Duodenal mucosa (tissue), 2 donors: ENCODE results near the gene BICD1.
A peak's percentile ranks its signal among the peaks of the same experiment; 100 is the strongest.

Experiments
- H3K27ac ChIP-seq: one replicate; pipeline ENCODE4 v1.7.0; 2013; ENCODE audit warnings: low read depth, low read length
- H3K27me3 ChIP-seq, 2 donors: one replicate each; pipeline ENCODE4 v1.7.0; 2013; ENCODE audit warnings: low read length in 2 of 2, control low read depth in 1 of 2; ENCODE audit not compliant: insufficient read depth in 2 of 2, control insufficient read depth in 1 of 2
- H3K36me3 ChIP-seq, 2 donors: one replicate each; pipeline ENCODE4 v1.7.0; 2013; ENCODE audit warnings: low read length in 2 of 2, control low read depth in 1 of 2; ENCODE audit not compliant: insufficient read depth in 2 of 2, control insufficient read depth in 1 of 2
- H3K4me1 ChIP-seq, 2 donors: one replicate each; pipeline ENCODE4 v1.7.0; 2013; ENCODE audit warnings: low read length in 2 of 2, control low read depth in 1 of 2; ENCODE audit not compliant: insufficient read depth in 2 of 2, control insufficient read depth in 1 of 2
- H3K4me3 ChIP-seq, 2 donors: one replicate each; pipeline ENCODE4 v1.7.0; 2013; ENCODE audit warnings: low read length in 2 of 2, low read depth in 1 of 2
- H3K9ac ChIP-seq, 2 donors: one replicate each; pipeline ENCODE4 v1.7.0; 2013; ENCODE audit warnings: low read length in 2 of 2, low read depth in 1 of 2
- H3K9me3 ChIP-seq, 2 donors: one replicate each; pipeline ENCODE4 v1.7.0; 2013; ENCODE audit warnings: low read length in 2 of 2, control low read depth in 1 of 2; ENCODE audit not compliant: control insufficient read depth in 1 of 2

Gene BICD1

DNA sequence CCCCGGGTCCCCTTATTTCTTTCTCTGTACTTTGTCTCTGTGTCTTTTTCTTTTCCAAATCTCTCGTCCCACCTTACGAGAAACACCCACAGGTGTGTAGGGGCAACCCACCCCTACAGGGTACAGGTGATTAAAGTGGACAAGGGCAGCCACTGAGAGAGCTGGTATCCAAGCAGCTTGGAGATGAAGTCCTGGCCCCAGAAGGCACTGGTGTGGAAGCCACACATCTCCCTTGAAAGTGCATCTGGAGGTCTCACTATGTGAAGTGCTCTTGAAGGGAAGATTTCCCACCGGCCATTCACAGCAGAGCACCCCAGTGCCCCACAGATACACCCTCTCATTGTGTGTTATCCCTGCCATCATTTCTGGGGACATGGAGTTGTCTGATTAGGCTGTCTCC, 6.3 kb upstream of the BICD1 start:
- H3K4me3 ChIP-seq, result no peak overlapping the region
- no peak overlapping the region for H3K9ac ChIP-seq

DNA sequence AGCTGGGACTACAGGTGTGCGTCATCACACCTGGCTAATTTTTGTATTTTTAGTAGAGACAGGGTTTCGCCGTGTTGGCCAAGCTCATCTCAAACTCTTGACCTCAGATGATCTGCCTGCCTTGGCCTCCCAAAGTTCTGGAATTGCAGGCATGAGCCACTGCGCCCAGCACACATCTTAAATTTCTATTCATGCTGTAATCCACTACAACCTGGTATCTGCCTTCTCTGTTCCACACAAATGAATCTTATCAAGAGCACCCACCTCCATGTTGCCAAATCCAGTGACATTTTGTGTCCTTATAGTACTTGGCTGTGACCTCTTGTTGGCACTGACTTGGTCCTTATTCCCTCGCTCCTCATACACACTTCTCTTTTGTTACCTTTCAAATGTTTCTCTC, 5.8 kb upstream of the BICD1 start:
- H3K4me3 ChIP-seq, result no peak overlapping the region
- no peak overlapping the region for H3K27ac ChIP-seq
- peaks cover 0 to 2% of the 10 kb centered on the region in 2 donors for H3K4me1 ChIP-seq
- H3K9ac ChIP-seq, result no peak overlapping the region
- H3K9me3 ChIP-seq, result no peaks in the 10 kb centered on the region
- H3K27me3 ChIP-seq, result no peaks in the 10 kb centered on the region
- no peaks in the 10 kb centered on the region for H3K36me3 ChIP-seq

More for the DNA sequence above, 6.3 kb upstream of the BICD1 start:
- no peaks in the 10 kb centered on the region for H3K4me1 ChIP-seq
- H3K27me3 ChIP-seq, result no peaks in the 10 kb centered on the region
- no peaks in the 10 kb centered on the region for H3K9me3 ChIP-seq
- H3K27ac ChIP-seq, result no peak overlapping the region
- H3K36me3 ChIP-seq, result no peaks in the 10 kb centered on the region

DNA sequence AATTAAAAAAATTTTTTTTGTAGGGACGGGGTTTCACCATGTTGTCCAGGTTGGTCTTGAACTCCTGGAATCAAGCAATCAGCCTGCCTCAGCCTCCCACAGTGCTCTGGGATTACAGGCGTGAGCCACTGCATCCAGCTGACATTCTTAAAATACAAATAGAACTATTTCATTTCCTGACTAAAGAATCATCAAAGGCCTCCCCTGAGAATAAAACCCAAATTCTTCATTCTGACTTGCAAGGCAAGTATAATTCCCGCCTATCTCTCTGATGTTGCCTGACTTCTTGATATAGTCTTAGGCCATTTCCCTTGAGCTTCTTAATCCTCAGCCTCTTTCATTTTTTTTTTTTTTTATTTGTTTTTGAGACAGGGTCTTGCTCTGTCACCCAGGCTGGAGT, 4.4 kb upstream of the BICD1 start:
- no peaks in the 10 kb centered on the region for H3K27me3 ChIP-seq
- no peak overlapping the region for H3K9ac ChIP-seq
- no peak overlapping the region for H3K27ac ChIP-seq
- peaks cover 3 to 5% of the 10 kb centered on the region in 2 donors for H3K4me1 ChIP-seq
- H3K36me3 ChIP-seq, result no peaks in the 10 kb centered on the region
- no peaks in the 10 kb centered on the region for H3K9me3 ChIP-seq
- no peak overlapping the region for H3K4me3 ChIP-seq

DNA sequence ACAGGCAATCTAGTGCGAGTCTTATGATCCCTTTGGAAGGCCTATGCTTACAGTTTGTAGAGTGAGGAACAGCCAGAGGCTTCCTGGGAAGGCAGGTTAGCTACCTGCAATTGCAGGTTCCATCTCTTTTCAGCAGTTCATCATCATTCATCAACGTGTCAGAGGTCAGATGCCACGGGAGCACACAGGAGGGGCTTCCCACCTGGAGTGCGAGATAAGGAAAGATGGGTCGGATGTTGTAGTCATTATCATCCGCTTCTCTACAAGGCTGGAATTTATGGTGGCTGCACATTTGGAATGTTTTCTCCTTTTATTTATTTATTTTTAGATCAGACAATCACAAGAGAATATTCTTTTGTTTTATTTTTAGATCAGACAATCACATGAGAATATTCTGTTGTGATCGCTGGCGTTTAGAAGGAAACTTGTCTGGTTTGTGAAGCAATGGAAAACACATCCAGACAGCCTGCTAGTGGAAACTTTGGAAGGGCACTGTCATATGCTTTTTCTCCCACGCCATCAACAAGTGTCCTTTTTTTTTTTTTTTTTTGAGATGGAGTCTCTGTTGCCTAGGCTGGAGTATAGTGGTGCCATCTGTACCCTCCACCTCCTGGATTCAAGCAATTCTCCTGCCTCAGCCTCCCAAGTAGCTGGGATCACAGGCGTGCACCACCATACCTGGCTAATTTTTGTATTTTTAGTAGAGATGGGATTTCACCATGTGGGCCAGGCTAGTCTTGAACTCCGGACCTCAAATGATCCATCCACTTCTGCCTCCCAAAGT, 1.9 kb upstream of the BICD1 start:
- H3K9me3 ChIP-seq, result no peaks in the 10 kb centered on the region
- no peak overlapping the region for H3K9ac ChIP-seq
- H3K36me3 ChIP-seq, result no peaks in the 10 kb centered on the region
- no peaks in the 10 kb centered on the region for H3K27me3 ChIP-seq
- H3K4me3 ChIP-seq, result no peak overlapping the region
- no peak overlapping the region for H3K27ac ChIP-seq
- peaks cover 20 to 22% of the 10 kb centered on the region in 2 donors for H3K4me1 ChIP-seq

DNA sequence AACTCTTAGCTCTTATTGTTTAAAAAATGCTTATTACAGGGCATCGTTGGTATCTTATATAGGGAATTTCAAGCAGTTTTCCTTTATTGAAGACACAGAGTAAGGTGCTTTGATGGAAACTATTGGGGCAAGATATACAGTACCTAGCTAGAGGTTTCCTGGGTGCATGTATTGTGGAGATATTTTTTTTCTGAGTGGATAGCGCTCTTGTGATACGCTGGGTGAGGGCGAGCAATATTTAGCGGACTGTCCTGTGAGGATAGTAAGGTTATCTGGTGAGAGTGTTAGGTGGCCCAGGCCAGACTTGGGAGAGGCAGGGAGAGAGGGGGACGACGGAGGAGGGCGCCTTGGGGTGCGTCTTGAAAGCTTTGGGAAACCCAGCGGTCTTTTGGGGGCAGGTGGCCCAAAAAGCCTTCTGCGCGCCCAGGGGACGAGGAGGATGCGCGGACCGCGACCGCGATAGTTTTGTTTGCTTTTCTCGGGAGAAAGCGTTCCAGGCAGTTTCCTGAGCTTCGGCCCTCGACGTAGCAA, 596 bp upstream of the BICD1 start:
- Histone ChIP-seq H3K36me3 (no peaks in the 10 kb centered on the region), H3K27ac (peak overlapping the region; percentile 78), H3K9me3 (no peaks in the 10 kb centered on the region), H3K4me1 (peaks cover 20 to 22% of the 10 kb centered on the region in 2 donors), H3K27me3 (no peaks in the 10 kb centered on the region), H3K9ac (peak overlapping the region in 1 of 2 donors; percentile 65), H3K4me3 (peak overlapping the region; percentile 92 to 98)

DNA sequence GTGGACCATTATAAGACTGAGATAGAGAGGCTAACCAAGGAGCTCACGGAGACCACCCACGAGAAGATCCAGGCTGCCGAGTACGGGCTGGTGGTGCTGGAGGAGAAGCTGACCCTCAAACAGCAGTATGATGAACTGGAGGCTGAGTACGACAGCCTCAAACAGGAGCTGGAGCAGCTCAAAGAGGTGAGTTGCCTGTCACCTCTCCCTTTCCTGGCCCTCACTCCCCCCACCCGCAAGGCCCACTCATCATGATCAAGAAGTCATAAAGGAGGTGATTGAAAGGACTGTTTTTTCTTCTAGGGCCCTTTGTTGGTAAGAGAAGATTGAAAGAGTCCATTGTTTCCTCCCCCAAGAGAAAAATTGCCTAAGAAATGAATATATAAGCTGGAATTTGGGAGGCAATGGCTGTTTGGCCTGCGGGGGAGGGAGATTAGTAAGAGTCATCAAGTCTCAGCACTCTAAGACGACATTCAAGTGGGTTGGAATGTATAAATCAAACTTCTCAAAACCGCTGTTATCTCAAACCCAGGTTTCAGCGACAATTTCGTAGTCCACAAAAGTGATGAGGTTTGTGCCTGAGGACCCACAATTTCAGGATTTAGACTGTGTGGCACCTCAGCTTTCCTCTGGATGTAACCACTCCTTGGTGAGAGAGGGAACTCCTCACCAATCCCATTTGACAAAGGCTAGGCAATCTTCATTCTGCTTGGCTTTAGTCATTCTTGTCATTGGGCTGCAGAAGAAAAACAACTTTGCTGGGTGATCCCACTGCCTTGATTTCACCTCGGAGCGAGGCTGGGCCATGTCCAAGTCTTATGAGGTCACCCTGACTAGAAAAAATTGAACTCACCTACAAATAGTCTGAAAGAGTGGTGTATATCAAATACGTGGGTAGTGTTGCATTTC, 966 bp downstream of the BICD1 start:
- Histone ChIP-seq H3K4me3 (peak overlapping the region; percentile 92 to 98), H3K9ac (peak overlapping the region; percentile 83 to 84), H3K27me3 (no peaks in the 10 kb centered on the region), H3K27ac (peak overlapping the region; percentile 78), H3K9me3 (no peaks in the 10 kb centered on the region), H3K36me3 (no peaks in the 10 kb centered on the region), H3K4me1 (peaks cover 20 to 22% of the 10 kb centered on the region in 2 donors)

DNA sequence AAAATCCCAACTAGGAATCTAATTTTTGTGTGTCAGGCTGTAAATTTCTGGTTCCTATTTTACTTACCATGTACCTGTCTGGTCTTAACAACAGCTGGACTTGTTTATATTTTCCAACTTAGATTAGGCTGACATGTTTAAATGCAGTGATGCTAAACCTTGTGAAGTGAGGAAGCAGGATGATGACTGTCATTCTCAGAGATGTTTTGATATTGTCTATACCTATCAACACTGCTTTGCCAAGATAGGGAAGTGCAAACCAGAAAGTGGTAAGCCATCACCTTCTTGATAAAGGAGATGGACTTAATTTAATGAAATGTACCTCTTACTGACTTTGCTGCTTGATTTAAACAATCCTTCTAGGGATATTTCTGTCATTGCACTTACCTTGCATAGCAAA, 2.1 kb downstream of the BICD1 start:
- H3K4me1 ChIP-seq, result peaks cover 20 to 22% of the 10 kb centered on the region in 2 donors
- no peaks in the 10 kb centered on the region for H3K27me3 ChIP-seq
- H3K36me3 ChIP-seq, result no peaks in the 10 kb centered on the region
- no peaks in the 10 kb centered on the region for H3K9me3 ChIP-seq
- peak overlapping the region; percentile 19 to 92 for H3K4me3 ChIP-seq
- no peak overlapping the region for H3K9ac ChIP-seq
- no peak overlapping the region for H3K27ac ChIP-seq

DNA sequence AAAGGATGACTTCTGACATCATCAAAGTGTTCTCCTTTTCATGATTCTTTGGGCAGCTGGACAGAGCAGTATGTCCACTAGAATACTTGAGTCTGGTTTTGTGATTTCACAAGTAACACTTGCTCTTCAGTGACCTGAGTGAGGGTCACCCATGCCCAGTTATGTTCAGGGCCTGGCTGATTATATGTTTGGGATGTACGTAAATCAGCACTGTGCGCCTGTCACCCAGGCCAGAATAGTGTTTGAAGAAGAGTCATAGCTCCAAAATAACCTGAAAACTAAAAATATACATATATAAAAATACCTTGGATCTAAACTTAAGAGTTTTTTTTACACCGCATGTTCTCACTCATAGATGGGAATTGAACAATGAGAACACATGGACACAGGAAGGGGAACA, 3.8 kb downstream of the BICD1 start:
- no peaks in the 10 kb centered on the region for H3K36me3 ChIP-seq
- H3K9me3 ChIP-seq, result no peaks in the 10 kb centered on the region
- no peaks in the 10 kb centered on the region for H3K27me3 ChIP-seq
- H3K4me1 ChIP-seq, result peaks cover 20 to 22% of the 10 kb centered on the region in 2 donors
- no peak overlapping the region for H3K27ac ChIP-seq
- H3K9ac ChIP-seq, result no peak overlapping the region
- H3K4me3 ChIP-seq, result no peak overlapping the region

DNA sequence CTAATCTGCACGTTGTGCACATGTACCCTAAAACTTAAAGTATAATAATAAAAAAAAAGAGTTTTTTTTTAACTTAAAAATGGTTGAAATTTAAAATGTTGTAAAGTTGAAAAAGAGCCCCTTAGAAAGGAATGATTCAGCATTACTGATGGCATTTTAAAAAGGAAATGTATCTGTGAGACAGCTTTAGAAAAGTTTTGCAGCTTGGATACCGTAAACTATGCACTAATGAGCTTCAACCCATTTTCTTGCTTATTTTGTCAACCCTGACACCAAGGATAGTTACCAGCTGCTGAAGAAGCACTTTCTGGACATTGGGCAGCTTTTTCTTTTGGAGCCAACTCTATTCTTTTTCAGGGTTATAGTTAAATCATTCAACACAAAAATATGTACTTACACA, 4.3 kb downstream of the BICD1 start:
- Histone ChIP-seq H3K4me3 (no peak overlapping the region), H3K4me1 (peaks cover 20 to 22% of the 10 kb centered on the region in 2 donors), H3K27ac (no peak overlapping the region)

More for the DNA sequence above, 4.3 kb downstream of the BICD1 start:
- Histone ChIP-seq H3K9ac (no peak overlapping the region), H3K9me3 (no peaks in the 10 kb centered on the region), H3K36me3 (no peaks in the 10 kb centered on the region), H3K27me3 (no peaks in the 10 kb centered on the region)
